HG02588 (cell line): ENCODE results near the gene DYNLRB1.
A peak's percentile ranks its signal among the peaks of the same experiment; 100 is the strongest.
"Not testable (repeated sequence)": the region's sequence is repeated elsewhere in the genome, so short reads cannot be mapped to it uniquely, and the experiment has no call there.

Source experiments
- ATAC-seq: cut with Tn5 transposase; IDR thresholded peaks from one replicate; pipeline ENCODE4 v1.9.1; 2021; ENCODE audit warnings: mild to moderate bottlenecking, moderate library complexity; ENCODE audit not compliant: unreplicated experiment

DYNLRB1 gene

GRCh38 chr20:34510575-34510974 lies 5.6 kb upstream of the DYNLRB1 start:
- no peak for ATAC-seq

GRCh38 chr20:34511891-34512265 lies 4.3 kb upstream of the DYNLRB1 start:
- no peak for ATAC-seq

- ATAC-seq, result no peak
Measured at GRCh38 chr20:34512266-34512954, 3.8 kb upstream of the DYNLRB1 start.

DNA sequence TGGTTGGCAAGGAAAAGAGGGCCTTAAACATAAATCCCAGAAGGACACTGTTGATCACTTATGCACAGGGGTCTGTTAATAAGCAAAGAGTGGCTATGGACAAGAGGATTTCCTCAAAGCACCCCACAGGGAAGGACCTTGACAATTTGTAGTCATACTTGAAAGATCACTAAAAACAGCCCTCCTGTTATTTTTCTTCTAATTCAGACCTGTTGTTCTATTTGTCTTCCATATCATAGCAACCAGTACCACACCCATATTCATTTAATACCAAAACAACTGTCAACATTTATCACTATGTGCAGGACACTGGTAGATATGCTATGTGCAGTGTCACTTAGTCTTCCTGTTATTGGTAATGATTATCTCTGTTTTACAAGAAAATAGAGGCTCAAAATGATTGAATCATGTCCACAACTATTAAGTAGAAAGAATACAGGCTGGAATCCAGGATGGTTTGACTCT lies 3.2 kb upstream of the DYNLRB1 start:
- ATAC-seq, result no peak

DNA sequence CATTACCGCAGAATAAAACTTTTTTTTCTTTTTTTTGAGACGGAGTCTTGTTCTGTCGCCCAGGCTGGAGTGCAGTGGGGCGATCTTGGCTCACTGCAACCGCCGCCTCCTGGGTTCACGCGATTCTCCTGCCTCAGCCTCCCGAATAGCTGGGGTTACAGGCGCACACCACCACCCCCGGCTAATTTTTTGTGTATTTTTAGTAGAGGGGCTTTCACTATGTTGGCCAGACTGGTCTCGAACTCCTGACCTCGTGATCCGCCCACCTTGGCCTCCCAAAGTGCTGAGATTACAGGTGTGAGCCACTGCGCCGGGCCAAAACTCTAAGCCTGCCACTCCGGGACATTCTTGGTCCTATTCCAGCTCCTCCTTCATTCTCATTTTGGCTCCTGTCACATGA lies 2.2 kb upstream of the DYNLRB1 start:
- not testable (repeated sequence) for ATAC-seq

DNA sequence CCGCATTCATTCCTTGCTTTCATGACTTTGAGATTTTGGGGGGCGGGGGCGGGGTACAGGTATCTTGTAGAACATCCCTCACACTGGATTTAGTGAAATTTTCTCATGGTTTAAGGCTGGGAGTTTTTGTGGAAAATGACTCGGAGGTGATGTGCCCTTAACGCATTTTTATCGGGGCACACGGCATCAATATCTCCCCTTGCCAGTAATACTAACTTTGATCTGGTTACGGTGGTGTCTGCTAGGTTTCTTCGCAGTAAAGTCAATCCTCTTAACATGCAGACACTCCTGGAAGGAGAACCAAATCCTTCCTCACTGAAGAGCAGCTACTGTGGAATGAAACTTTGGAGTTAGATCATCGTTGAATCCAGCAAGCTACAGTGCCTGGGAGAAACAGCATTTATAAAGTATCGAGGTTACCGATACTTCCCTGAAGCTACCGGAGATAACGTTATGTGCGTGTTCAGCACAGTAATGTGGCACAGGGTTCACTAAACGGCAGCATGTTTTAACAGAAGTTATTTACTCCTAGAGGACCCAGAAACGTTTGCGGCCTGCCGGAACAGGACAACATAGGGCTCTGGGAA lies 1.2 kb upstream of the DYNLRB1 start:
- no peak for ATAC-seq

DNA sequence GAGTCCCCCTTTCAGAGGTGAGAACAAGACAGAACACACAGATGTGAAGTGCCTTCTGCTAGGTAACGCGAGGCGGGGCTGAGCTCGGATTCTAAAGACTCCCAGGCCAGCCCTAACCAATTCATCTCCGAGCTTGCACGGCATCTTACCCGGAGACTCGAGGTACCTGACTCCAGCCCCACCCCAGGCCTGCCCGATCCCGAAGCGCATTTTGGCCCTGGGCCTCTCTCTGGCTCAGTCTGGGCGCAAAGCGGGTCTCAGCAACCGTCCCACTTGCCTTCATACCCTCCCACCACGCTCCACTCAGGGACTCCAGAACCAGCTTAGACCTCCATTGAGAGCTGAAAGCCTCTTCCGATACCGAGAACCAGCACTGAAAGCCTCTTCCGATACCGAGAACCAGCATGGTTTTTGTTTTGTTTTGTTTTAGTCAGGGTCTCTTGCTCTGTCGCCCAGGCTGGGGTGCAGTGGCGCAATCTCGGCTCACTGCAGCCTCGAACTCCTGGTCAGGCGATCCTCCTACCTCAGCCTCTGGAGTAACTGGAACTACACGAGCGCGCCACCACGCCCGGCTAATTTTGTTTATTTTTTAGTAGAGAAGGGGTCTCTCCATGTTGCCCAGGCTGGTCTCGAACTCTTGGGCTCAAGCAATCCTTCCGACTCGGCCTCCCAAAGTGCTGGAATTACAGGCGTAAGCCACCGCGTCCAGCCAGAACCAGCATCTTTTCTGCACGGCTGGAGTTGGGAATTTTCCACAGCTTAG lies 557 bp upstream of the DYNLRB1 start:
- ATAC-seq, result peak; percentile 45

GRCh38 chr20:34517114-34517505 lies 888 bp downstream of the DYNLRB1 start:
- ATAC-seq, result no peak

DNA sequence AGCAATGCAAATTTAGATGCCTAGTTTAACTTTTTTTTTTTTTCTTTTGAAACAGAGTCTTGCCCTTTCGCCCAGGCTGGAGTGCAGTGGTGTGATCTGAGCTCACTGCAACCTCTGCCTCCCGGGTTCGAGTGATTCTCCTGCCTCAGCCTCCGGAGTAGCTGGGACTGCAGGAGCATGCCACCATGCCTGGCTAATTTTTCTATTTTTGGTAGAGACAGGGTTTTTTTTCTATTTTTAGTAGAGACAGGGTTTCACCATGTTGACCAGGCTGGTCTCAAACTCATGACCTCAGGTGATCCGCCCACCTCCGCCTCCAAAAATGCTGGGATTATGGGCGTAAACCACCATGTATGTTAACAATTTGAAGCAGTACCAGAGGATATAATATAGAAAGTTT lies 2.6 kb downstream of the DYNLRB1 start:
- not testable (repeated sequence) for ATAC-seq

GRCh38 chr20:34519841-34520240 lies 3.6 kb downstream of the DYNLRB1 start:
- not testable (repeated sequence) for ATAC-seq

GRCh38 chr20:34522969-34523871 lies 7.0 kb downstream of the DYNLRB1 start:
- no peak for ATAC-seq

DNA sequence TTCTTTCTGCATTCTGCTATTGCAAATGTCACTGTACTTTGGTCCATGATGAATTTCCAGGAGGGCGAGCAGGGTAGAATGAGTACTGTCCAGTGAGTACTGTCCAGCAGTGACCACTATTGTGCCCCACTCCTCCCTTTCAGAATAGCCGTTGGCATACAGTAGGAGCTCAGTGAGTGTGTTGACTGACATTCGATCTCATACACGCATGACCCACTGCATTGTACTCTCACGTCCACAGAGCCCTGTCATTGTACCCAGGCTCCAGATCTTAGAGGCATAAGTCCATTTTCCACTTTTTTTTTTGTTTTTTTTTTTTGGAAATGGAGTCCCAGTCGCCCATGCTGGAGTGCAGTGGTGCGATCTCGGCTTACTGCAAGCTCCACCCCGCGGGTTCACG lies 8.2 kb downstream of the DYNLRB1 start:
- no peak for ATAC-seq

DNA sequence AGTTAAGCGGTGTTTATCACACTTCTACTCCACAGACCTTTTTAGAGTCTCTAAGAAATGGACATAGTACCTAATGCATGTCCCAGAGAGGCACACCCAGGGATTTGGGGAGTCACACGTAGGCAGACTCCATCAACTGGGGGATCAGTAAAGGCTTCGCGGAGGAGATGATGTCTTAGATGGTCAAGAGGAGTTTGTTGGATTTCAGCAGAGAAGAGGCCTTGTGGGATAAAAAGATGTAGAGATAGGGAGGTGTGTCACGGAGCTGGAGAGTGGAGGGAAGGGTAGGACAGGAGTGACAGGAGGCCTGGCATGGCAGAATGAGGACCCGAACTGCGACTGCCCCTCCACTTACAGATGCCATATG lies 9.1 kb downstream of the DYNLRB1 start:
- no peak for ATAC-seq

DNA sequence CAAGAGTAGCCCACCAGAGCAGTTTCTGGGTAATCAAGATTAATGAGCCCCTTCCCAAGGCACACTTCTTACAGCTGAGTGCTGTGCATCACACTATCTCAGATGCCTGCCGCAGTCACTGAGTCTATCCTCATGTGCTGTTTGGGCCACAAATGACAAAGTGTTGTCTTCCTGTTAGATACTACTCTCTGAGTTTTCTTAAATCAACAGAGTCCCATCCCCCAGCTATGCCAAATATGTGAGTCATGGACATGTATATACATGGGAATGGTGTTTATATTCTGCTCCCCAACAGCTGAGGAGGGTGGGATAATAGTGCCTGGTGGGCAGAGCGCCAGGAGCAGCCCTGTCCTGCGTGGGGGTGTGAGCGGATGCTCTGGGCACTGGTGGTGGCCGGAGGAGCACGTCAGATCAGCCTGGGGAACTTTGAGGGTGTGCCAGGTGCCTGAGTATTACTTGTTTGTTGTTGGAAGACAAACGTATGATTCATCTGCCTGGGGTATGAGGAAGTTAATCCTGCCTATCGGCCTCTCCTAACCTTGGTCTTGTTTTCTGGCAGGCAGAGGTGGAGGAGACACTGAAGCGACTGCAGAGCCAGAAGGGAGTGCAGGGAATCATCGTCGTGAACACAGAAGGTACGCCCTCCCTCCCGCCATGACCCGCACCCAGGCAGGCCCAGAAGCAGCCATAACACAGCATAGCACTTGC lies 9.6 kb downstream of the DYNLRB1 start:
- ATAC-seq, result no peak

GRCh38 chr20:34526466-34526865 lies 10.2 kb downstream of the DYNLRB1 start:
- no peak for ATAC-seq

- ATAC-seq, result no peak
Measured at GRCh38 chr20:34527016-34527415, 10.8 kb downstream of the DYNLRB1 start.

DNA sequence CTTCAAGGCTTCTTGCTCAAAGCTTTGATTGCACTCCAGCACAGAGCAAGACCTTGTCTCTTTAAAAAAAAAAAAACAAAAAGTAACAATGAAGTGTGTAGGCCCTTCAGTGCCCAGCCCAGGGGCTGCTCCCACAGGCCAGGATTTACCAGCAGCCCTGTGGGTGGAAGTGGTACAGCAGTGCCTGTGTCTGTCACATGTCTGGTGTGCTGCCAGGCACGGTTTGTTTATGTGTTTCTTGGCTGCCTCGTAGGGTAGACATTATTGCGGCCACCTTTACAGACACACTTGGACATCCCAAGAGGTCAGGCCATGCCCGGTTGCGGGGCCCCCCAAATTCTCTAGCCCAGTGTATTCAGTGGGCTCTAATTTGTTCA lies 12.7 kb downstream of the DYNLRB1 start:
- ATAC-seq, result no peak

DNA sequence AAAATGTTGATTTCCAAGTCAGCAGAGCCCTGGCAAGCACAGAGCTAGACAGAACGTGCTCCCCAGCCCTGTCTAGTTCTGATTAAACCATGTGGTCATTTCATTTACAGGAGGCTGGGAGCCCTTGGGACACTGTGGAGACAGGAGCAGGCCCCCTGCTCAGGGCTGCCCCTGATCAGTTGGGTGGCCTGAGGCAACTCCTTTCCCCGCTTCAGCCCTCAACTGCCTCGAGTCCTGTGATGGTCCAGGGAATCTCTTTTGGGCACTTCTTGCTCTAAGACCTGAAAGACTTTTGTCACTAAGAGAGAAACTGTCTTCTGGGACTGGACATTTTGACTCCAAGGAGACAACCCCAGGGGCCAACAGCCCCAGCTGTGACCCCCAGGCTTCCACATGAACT lies 13.5 kb downstream of the DYNLRB1 start:
- no peak for ATAC-seq

- no peak for ATAC-seq
Measured at GRCh38 chr20:34530342-34530741, 14.1 kb downstream of the DYNLRB1 start.

- ATAC-seq, result no peak
Measured at GRCh38 chr20:34531608-34532265, 15.5 kb downstream of the DYNLRB1 start.
